GM10847 (cell line): ENCODE results near the gene DENND6A.

Source experiments
- POLR2A ChIP-seq: IDR thresholded peaks from 2 replicates; pipeline ENCODE4 v1.6.1; 2011; ENCODE audit not compliant: insufficient read length; ENCODE audit errors: extremely low read depth

Gene DENND6A

GRCh38 chr3:57706462-57706861, 13.6 kb upstream of the DENND6A start:
- no peak for TF ChIP-seq POLR2A

DNA sequence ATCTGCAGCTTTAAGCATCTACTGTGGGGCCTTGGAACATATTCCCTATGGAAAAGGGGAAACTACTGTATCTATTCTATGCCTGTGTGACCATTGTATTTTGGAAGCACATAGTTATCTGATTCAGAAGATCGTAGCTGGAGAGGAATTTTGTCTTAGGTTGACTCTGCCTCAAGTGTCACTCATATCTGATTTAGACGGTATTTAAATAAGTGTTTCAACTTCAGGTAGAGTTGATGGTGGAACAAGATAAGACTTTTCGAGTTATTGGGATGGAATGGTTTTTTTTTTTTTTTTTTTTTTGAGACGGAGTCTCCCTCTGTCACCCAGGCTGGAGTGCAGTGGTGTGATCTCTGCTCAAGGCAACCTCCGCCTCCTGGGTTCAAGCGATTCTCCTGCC, 8.9 kb upstream of the DENND6A start:
- no peak for TF ChIP-seq POLR2A

DNA sequence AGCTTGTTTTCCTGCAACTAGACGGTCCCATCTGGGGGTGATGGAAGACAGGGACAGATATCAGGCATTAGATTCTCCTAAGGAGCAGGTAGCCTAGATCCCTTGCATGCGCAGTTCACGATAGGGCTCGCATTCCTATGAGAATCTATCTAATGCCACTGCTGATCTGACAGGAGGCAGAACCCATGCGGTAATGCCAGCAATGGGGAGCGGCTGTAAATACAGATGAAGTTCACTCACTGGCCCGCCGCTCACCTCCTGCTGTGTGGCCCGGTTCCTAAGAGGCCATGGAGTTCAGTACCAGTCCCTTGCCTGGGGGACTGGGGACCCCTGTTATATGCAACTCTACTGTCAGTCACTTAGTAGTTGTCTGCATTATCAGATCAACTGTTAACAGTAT, 7.9 kb upstream of the DENND6A start:
- TF ChIP-seq POLR2A: no peak

- TF ChIP-seq POLR2A: no peak
Measured at GRCh38 chr3:57699591-57699990, 6.7 kb upstream of the DENND6A start.

GRCh38 chr3:57696801-57697321, 4.0 kb upstream of the DENND6A start:
- TF ChIP-seq POLR2A: no peak

- TF ChIP-seq POLR2A: no peak
Measured at GRCh38 chr3:57694146-57694545, 1.3 kb upstream of the DENND6A start.

DNA sequence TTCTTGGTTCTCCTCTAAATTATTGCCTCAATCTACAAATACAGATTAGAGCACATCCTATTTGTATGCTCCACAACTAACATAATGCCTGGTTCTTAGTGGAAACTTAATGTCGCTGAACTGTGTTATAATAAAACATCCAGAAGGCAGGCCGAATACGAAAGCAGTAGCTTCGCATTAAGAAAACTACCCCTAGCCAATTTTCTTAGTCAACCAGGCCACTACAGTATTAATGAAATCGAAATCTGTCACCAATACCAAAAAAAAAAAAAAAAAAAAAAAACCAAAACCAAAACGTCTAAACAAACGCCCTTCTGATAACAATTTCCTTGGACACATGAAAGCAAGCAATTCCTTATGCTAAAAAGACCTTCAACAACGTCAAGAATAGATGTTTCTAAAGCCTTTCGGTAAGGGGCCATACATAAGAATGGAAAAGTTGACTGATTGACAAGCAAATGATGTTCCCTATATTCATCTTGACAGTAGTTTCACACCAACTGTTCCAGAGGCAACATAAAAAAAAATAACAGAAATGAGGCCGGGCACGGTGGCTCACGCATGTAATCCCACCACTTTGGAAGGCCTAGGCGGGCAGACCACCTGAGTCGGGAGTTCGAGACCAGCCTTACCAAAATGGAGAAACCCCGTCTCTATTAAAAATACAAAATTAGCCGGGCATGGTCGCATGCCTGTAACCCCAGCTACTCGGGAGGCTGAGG, 1.3 kb downstream of the DENND6A start:
- TF ChIP-seq POLR2A: no peak

DNA sequence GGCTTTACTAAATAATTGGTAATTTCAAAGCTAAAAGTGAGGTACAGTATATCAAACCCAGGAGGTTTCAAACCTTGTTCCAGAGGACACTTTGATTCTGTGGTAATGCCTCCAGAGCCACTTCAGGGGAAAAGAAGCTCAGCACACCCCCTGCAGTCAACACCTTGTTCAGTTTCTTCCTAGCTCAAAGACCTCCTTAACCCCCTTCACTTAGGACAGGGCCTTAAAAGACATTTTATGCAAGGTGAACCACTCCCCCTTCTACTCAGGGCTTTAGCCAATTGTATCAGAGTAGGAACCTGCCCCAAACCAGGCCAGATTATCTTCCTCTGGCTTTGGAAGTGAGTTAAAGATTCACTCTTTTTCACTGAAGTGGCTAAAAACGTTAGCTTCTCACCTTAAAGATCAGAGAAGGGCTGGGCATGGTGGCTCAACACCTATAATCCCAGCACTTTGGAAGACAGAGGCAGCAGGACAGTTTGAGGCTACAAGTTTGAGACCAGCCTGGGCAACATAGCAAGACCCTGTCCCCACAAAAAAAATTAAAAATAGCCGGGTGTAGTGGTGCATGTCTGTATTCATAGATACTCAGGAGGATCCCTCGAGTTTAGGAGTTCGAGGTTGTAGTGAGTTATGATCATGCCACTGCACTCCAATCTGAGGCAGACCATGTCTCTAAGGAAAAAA, 3.4 kb downstream of the DENND6A start:
- TF ChIP-seq POLR2A: no peak

DNA sequence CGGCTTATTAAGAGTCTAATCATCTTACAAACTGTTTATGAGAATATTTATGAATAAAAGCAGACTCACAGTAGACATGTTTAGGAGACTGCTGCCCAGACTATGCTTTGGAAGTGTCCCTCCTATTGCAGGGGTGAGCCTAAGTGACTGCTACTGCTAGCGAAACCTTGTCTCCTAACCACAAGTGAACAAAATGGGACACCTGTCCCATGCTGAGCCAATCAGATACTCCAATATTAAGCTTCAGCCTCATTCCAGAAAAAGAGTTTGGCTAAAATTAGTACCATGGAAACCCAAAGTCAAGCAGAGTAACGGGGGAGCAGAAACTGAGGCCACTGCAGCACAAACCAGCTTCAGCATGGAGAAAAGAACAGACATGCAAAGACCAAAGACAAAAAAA, 4.6 kb downstream of the DENND6A start:
- TF ChIP-seq POLR2A: no peak

DNA sequence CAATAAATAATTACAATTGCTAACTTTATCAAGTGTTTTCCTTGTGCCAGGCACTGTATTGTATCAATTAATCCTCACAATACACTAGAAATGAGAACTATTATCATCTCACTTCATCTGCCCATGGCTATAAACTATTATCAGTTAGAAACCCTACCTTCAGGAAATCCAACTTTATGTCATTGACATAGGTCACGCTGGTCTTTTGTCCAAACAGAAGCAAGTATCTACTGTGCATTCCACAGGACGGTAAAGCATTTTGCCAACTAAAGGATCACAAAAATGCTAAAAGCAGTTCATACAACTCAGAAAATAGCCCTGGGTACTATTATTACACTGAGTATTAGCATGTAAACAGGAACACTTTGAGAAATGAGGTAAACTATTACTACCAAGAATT, 9.6 kb downstream of the DENND6A start:
- no peak for TF ChIP-seq POLR2A

DNA sequence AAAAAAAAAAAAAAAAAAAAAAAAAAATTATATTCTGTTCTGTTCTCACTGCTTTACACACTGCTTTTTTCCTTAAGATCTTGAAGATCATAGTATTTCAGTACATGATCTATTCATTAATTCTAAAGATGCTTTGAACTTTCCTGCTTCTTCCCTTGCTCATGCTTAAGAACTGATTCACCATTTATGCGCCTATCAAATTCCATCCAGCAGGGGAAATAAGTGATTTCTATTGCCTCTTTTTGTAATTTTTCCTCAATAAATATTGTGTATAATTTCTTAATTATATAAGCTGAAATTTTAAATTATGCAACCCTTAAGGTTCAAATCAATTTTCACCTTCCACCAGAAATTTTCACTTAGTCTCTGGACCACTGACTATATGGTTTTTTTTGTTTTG, 10.6 kb downstream of the DENND6A start:
- no peak for TF ChIP-seq POLR2A

DNA sequence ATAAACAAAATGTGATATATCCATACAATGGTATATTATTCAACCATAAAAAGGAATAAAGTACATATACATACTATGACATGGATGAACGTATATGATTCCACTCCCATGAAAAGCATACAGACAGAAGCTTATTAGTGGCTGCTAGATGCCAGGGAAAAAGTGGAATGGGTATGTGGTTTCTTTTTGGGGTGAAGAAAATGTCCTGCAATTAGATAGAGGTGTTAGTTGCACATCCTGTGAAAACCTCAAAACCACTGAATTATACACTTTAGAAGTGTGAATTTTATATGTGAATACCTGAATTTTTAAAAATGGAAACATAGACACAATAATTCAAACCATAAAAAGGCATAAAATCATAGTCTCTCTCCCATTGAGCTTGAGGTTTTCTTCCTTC, 11.2 kb downstream of the DENND6A start:
- no peak for TF ChIP-seq POLR2A

- TF ChIP-seq POLR2A: no peak
Measured at GRCh38 chr3:57680046-57680445, 12.8 kb downstream of the DENND6A start.

DNA sequence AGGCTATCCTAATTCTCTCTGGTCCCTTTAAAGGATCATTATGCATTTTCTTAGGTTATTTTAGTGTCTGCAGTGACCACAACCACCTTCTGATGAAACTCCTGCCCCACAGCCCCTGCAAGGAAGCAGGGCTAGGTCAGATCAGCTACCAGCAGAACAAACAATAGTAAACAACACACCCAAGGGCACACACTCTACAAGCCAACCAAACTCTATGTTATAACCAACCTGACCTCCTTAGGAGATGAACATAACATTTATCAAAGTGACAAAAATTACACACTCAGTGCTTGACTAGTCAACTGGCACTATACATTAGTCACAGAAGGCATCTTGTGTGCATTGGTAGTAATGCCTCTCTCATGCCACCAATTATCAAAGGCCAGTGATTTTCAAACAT, 17.3 kb downstream of the DENND6A start:
- TF ChIP-seq POLR2A: no peak

DNA sequence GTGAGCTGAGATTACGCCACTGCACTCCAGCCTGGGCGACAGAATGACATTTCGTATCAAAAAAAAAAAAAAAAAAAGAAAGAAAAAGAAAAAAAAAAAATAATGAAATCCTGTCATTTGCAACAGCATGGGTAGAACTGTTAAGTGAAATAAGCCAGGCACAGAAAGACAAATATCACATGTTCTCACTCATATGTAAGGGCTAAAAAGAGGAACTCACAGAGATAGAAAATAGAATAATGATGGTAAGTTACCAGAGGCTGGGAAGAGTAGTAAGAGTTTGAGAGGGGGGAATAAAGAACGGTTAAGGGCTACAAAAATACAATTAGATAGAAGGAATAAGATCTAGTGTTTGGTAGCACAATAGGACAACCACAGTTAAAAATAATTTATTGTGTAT, 19.7 kb downstream of the DENND6A start:
- TF ChIP-seq POLR2A: no peak

- no peak for TF ChIP-seq POLR2A
Measured at GRCh38 chr3:57670543-57670942, 22.3 kb downstream of the DENND6A start.

DNA sequence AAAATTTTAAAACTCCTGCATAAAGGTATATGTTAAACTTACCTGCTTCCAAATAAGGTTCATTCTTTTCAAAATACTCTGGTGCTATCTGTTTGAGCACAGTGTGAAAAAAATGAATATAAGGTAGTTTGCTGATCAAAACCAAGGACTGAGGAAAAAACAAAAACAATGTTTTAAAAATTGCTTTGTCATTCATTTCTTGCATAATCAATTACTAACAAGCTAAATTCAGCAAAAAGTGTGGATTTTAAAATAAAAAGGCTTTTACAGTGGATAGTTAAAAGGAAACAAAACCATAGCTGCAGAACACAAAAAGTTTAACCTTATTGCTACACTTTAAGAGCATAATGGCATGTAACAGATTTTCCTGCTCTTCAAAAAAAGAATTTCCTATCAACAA, 31.5 kb downstream of the DENND6A start:
- TF ChIP-seq POLR2A: no peak
